GM19351 (cell line): ENCODE results near the gene FXYD3.
"Not testable (repeated sequence)": the region's sequence is repeated elsewhere in the genome, so short reads cannot be mapped to it uniquely, and the experiment has no call there.

Source experiments
- ATAC-seq: cut with Tn5 transposase; IDR thresholded peaks from one replicate; pipeline ENCODE4 v1.9.1; 2021; ENCODE audit warnings: mild to moderate bottlenecking, moderate library complexity; ENCODE audit not compliant: unreplicated experiment

FXYD3 gene

GRCh38 chr19:35085947-35086346, 29.7 kb upstream of the FXYD3 start:
- ATAC-seq = peak; percentile 62

- ATAC-seq = no peak
These were observed 29.2 kb upstream of the FXYD3 start for GRCh38 chr19:35086455-35086854.

GRCh38 chr19:35087393-35087792, 28.2 kb upstream of the FXYD3 start:
- no peak for ATAC-seq

GRCh38 chr19:35088131-35088913, 27.3 kb upstream of the FXYD3 start:
- ATAC-seq = no peak

GRCh38 chr19:35089554-35089953, 26.1 kb upstream of the FXYD3 start:
- no peak for ATAC-seq

GRCh38 chr19:35090160-35090505, 25.5 kb upstream of the FXYD3 start:
- ATAC-seq = no peak

- ATAC-seq = no peak
These were observed 25.0 kb upstream of the FXYD3 start for GRCh38 chr19:35090506-35091214.

GRCh38 chr19:35093430-35093829, 22.2 kb upstream of the FXYD3 start:
- no peak for ATAC-seq

- no peak for ATAC-seq
These were observed 21.5 kb upstream of the FXYD3 start for GRCh38 chr19:35093941-35094647.

GRCh38 chr19:35094656-35095055, 21.0 kb upstream of the FXYD3 start:
- ATAC-seq = no peak

GRCh38 chr19:35095667-35096368, 19.8 kb upstream of the FXYD3 start:
- ATAC-seq = no peak

GRCh38 chr19:35098413-35099049, 17.1 kb upstream of the FXYD3 start:
- ATAC-seq = no peak

- no peak for ATAC-seq
These were observed 16.3 kb upstream of the FXYD3 start for GRCh38 chr19:35099155-35099896.

- ATAC-seq = no peak
These were observed 15.7 kb upstream of the FXYD3 start for GRCh38 chr19:35099897-35100275.

GRCh38 chr19:35100588-35101533, 14.8 kb upstream of the FXYD3 start:
- ATAC-seq = no peak

- ATAC-seq = not testable (repeated sequence)
These were observed 13.7 kb upstream of the FXYD3 start for GRCh38 chr19:35101949-35102348.

- not testable (repeated sequence) for ATAC-seq
These were observed 12.0 kb upstream of the FXYD3 start for GRCh38 chr19:35103614-35104013.

- no peak for ATAC-seq
These were observed 11.3 kb upstream of the FXYD3 start for GRCh38 chr19:35104361-35104760.

- ATAC-seq = no peak
These were observed 10.6 kb upstream of the FXYD3 start for GRCh38 chr19:35105047-35105410.
